Measurements from ENCODE around the gene LANCL3.

DNA sequence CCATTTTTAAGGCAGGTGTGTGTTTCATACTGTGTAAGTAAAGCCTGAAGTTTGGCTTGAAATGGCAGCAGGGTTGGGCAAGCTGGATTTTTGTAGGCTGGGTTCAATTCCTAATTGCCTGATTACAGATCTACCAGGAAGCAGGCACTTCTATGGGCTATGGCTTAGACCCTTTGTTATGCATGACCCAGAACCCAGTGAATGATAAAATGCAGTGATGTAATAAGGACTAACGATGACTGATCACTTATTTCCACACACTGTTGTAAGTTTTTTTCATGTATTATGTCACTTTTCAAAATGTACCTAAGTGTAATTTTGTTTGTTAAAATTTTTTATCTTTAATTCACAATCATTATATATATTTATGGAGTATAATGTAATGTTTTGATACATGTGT, 8.6 kb downstream of the LANCL3 start:
- TF ChIP-seq, protein P1, sequence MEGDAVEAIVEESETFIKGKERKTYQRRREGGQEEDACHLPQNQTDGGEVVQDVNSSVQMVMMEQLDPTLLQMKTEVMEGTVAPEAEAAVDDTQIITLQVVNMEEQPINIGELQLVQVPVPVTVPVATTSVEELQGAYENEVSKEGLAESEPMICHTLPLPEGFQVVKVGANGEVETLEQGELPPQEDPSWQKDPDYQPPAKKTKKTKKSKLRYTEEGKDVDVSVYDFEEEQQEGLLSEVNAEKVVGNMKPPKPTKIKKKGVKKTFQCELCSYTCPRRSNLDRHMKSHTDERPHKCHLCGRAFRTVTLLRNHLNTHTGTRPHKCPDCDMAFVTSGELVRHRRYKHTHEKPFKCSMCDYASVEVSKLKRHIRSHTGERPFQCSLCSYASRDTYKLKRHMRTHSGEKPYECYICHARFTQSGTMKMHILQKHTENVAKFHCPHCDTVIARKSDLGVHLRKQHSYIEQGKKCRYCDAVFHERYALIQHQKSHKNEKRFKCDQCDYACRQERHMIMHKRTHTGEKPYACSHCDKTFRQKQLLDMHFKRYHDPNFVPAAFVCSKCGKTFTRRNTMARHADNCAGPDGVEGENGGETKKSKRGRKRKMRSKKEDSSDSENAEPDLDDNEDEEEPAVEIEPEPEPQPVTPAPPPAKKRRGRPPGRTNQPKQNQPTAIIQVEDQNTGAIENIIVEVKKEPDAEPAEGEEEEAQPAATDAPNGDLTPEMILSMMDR (IDR thresholded peaks at IDR 0.05), result no peak
- TF ChIP-seq POLR2A (IDR thresholded peaks at IDR 0.05), result no peak
- no peak for TF ChIP-seq POLR2AphosphoS5 (IDR thresholded peaks at IDR 0.05)
- no peak for TF ChIP-seq EP300 (IDR thresholded peaks at IDR 0.05)
